NOMO-1 (cell line): ENCODE results near the gene KCTD13.
A peak's percentile ranks its signal among the peaks of the same experiment; 100 is the strongest.
"Not testable (repeated sequence)": the region's sequence is repeated elsewhere in the genome, so short reads cannot be mapped to it uniquely, and the experiment has no call there.

Experiments
- DNase-seq, 2 experiments: peaks; one replicate each; lab custom pipeline; 2025; ENCODE audit not compliant: unreplicated experiment in 2 of 2; lab: John Stamatoyannopoulos, UW

KCTD13 gene

GRCh38 chr16:29947897-29948296 is 21.9 kb upstream of the KCTD13 start:
- DNase-seq, result no peak

- no peak for DNase-seq
Measured at GRCh38 chr16:29943846-29944799, 18.1 kb upstream of the KCTD13 start.

DNA sequence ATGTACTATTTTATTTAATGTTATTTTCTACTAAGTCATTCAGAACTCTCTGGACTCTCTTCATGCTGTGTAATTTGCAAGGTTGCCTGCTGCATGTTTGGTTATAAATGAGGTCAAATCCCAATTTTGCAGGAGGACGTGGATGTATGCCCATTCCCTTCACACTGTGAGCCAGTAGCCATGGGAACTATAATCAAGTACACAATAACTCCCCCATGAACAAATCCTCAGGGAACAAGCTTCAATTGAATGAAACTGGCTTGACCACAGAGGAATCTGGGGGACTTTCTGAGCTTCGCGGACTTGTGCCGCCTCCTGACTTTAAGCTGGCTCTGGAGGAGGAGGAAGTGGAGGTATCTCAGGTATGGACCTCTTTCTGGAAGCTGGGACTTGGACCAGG is 14.6 kb upstream of the KCTD13 start:
- DNase-seq, result no peak

DNA sequence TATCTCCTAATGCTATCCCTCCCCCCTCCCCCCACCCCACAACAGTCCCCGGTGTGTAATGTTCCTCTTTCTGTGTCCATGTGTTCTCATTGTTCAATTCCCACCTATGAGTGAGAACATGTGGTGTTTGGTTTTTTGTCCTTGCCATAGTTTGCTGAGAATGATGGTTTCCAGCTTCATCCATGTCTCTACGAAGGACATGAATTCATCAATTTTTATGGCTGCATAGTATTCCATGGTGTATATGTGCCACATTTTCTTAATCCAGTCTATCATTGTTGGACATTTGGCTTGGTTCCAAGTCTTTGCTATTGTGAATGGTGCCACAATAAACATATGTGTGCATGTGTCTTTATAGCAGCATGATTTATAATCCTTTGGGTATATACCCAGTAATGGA is 5.7 kb upstream of the KCTD13 start:
- not testable (repeated sequence) for DNase-seq

DNA sequence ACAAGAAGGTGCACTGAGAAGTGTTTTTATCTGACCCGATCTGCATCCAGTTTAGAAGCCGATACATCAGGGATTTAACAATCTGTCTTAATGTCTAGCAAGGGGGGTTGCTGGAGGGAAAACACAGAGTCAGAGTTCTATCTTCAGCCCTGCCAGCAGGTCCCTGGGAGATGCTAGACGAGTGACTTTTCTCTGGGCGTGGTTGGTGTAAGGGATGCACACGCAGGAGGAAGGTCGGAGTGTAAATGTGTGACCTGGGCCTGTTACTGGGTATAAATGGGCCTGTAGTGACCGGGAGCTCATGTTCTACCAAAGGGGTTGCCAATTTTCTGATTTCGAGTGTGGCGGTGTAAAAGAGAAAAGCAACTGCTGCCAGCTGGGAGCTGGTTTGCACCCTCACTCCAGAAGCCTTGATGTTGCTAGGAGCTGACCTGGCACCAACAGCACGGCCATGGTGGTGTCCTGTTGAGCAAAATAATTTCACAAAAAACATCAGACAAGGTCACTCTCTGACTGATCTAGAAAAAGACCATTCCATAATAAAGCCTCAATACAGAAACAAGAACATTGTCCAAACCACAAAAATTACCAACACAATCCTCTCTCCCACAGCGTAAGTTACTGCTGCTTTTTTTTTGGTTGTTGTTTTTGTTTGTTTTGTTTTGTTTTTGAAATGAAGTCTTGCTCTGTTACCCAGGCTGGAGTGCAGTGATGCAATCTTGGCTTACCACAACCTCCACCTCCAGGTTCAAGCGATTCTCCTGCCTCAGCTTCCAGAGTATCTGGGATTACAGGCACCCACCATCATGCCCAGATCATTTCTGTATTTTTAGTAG is 1.3 kb upstream of the KCTD13 start:
- DNase-seq, result no peak

DNA sequence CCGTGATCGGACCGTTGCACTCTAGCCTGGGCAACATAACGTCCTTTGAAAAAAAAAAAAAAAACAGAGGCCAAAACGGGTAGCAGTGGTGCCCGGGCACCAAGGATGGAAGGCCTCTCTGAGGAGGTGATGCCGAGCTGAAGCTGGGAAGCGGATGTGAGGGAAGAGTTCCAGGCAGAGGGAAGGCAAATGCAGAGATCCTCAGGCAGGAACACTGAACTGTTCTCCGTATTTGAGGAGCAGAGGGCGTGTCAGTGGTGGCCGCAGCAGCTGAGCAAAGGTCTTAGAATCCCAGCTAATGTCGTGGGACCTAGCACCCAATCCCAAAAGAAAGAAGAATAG is 656 bp upstream of the KCTD13 start:
- no peak for DNase-seq

GRCh38 chr16:29925105-29925756 is 795 bp downstream of the KCTD13 start:
- DNase-seq, result no peak

DNA sequence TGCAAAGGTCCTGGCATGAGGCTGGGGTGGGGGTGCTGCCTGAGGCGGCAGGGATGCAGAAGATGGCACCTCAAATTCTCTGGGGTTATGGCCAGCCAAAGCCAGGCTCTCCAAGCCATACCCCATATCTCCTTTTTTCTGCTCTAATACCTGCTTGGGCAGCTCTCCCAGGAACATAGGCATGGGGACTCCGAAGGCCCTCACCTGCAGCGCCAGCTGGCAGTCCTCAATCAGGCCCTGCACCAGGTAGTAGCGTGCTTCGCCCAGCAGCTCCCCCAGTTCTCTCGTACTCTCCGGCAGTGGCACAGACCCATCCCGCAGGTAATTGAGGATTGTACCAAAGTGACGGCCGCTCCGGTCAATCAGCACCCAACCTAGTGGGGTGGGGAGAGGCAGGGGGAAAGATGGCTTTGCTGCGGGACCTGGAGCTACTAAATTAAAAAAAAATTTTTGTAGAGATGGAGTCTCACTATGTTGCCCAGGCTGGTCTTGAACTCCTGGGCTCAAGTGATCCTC is 3.0 kb downstream of the KCTD13 start:
- no peak for DNase-seq

DNA sequence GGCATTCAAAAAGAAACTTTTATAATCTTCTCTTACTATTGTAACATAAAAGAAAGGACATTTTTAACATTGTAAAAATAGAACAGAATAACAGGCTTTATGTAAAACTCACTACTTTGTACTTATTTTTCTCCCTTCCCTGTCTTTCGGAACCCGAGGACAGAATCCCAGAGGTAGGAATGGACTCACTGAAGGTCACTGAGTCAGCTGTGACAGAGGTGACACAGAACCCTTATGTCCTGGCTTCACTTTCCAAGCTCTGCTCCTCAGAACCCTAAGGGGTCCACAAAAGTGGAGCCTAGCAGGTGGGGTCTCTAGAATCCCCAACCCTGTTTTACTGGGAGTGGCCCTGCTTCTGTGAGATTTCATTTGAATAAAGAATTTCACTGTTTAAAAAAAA is 3.7 kb downstream of the KCTD13 start:
- no peak for DNase-seq

- no peak for DNase-seq
Measured at GRCh38 chr16:29921034-29921385, 5.0 kb downstream of the KCTD13 start.

DNA sequence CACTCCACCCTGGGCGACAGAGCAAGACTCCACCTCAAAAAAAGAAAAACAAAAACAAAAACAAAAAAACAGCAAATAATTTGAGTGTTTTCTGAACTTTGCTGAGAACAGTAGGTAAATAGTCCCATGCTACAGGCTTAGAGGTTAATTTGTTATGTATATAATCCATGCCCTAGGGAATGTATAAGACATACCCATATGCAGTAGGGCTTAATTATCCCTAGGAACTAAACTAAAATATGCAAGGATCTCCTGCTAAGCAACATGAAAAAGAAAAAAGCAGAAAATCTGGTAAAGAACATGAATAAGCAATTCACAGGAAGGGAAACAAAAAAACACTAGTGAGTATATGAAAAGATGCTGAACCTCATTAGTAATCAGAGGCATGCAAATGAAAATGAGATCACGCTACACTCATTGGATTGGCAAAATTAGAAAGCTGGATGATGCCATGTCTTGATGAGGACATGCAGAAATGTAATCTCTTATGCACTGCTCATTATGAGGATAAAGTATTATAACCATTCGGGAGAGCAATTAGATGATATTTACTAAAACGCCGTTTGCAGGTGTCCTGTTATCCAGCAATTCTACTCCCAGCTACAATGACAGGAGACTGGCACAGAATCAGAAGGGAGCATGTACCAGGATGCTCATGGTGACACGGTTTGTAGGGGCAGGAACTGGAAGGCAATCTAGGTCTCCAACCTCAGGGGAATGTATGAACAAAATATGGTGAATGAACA is 5.6 kb downstream of the KCTD13 start:
- DNase-seq, result no peak

DNA sequence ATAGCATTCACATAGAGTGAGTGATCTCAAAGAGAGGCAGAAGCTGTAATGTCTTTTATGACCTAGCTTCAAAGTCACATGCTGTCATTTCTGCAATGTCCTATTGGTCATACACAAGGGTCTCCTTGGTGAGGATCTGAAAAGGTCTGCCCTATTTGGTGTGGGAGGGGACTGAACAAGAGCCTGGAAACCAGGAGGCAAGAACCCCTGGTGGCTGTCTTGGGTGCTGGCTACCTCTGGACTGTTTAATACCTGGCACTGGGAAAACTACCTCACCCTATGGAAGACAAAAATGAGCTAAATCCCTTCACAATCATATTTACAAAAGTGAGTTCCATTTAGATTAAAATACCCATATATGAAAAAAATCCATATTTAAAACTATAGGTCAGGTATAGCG is 9.0 kb downstream of the KCTD13 start:
- no peak for DNase-seq

- DNase-seq, result no peak
Measured at GRCh38 chr16:29915590-29916247, 10.3 kb downstream of the KCTD13 start.

GRCh38 chr16:29913514-29913913 is 12.5 kb downstream of the KCTD13 start:
- DNase-seq, result no peak

GRCh38 chr16:29912087-29912486 is 13.9 kb downstream of the KCTD13 start:
- DNase-seq, result no peak

DNA sequence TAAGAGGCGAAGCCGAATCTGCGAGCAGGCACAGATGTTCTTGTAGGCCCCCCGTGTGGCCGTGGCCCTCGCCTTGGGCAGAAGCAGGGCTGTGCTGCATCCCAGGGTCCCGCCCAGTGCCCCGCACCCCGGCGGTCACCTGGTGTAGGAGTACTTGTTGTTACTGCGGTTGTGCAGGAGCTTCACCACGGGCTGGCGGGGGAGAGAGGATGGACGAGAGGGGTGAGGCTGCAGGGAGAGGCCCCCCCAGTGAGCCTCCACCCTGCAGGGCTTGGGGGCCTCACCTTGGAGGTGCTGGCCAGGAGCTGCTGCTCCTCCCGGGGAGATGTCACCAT is 14.4 kb downstream of the KCTD13 start:
- no peak for DNase-seq

- no peak for DNase-seq
Measured at GRCh38 chr16:29910819-29911675, 15.0 kb downstream of the KCTD13 start.

GRCh38 chr16:29909851-29910250 is 16.2 kb downstream of the KCTD13 start:
- DNase-seq, result not testable (repeated sequence)

GRCh38 chr16:29909391-29909790 is 16.6 kb downstream of the KCTD13 start:
- peak; percentile 52 to 84 for DNase-seq
